Uterus (tissue), 2 donors: ENCODE data around the gene ANO6.

Experiments used
- POLR2A ChIP-seq, 2 donors: fragments of 450-650 bp; IDR thresholded peaks; one replicate each; pipeline ENCODE4 v1.6.1; 2016; ENCODE audit warnings: antibody characterized with exemption in 2 of 2, mild to moderate bottlenecking in 1 of 2, moderate library complexity in 1 of 2
- TF ChIP-seq, protein P1 (sequence below), 4 experiments: fragments of 200-600 bp in 2 of 4; fragments of 450-650 bp in 2 of 4; sonication (generic) in 2 of 4; IDR thresholded peaks; one replicate each; pipeline ENCODE4 v1.5.1; 2016 to 2019; ENCODE audit warnings: antibody characterized with exemption in 4 of 4, mild to moderate bottlenecking in 2 of 4, moderate library complexity in 1 of 4

DNA sequence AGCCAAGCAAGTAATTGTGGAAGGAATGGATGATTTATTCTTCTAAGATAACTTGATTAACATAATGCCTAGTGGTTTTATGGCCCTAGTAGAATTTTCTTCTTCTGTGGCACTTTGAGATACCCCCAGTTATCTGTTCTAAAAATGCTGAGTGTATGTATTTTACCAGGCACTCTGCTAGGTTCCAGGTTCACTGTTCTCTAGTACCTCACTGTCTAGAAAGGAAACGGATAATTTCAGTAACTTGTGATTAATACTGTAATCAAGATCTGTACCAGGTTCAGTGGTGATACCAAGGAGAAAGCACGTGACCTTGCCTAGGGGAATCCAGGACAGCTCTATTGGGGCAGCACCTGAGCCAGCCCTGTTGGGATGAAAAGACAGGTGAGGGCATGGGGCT, 8.0 kb downstream of the ANO6 start:
- TF ChIP-seq, protein P1, sequence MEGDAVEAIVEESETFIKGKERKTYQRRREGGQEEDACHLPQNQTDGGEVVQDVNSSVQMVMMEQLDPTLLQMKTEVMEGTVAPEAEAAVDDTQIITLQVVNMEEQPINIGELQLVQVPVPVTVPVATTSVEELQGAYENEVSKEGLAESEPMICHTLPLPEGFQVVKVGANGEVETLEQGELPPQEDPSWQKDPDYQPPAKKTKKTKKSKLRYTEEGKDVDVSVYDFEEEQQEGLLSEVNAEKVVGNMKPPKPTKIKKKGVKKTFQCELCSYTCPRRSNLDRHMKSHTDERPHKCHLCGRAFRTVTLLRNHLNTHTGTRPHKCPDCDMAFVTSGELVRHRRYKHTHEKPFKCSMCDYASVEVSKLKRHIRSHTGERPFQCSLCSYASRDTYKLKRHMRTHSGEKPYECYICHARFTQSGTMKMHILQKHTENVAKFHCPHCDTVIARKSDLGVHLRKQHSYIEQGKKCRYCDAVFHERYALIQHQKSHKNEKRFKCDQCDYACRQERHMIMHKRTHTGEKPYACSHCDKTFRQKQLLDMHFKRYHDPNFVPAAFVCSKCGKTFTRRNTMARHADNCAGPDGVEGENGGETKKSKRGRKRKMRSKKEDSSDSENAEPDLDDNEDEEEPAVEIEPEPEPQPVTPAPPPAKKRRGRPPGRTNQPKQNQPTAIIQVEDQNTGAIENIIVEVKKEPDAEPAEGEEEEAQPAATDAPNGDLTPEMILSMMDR (IDR thresholded peaks at IDR 0.05): no peak
- no peak for TF ChIP-seq POLR2A (IDR thresholded peaks at IDR 0.05)
